ENCODE data around the gene SOD2.

DNA sequence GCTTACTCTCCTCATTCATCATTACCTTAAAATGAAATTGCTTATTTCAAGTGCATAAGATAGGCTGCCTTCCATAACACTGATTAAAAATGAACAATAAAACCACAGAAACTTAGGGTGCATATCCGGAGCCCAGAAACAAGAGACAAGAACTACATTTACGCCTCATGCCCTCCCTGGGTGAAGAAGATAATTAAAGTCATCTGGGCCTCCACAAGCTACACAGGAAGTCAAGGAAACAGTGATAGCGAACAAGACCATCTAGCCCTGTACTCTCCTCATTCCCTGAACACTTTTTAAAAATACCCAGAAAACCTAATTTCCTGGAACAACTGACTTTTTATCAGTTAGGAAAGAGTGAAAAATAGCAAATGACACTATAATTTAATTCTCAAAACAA is 6.3 kb downstream of the SOD2 start:
- no peak for TF ChIP-seq EZH2 (IDR thresholded peaks at IDR 0.05; ENCODE audit: low read length, missing control alignments)
- TF ChIP-seq, protein P1, sequence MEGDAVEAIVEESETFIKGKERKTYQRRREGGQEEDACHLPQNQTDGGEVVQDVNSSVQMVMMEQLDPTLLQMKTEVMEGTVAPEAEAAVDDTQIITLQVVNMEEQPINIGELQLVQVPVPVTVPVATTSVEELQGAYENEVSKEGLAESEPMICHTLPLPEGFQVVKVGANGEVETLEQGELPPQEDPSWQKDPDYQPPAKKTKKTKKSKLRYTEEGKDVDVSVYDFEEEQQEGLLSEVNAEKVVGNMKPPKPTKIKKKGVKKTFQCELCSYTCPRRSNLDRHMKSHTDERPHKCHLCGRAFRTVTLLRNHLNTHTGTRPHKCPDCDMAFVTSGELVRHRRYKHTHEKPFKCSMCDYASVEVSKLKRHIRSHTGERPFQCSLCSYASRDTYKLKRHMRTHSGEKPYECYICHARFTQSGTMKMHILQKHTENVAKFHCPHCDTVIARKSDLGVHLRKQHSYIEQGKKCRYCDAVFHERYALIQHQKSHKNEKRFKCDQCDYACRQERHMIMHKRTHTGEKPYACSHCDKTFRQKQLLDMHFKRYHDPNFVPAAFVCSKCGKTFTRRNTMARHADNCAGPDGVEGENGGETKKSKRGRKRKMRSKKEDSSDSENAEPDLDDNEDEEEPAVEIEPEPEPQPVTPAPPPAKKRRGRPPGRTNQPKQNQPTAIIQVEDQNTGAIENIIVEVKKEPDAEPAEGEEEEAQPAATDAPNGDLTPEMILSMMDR (conservative IDR thresholded peaks at IDR 0.05 in 1 of 2, IDR thresholded peaks at IDR 0.05 in 1 of 2; ENCODE audit: low read depth in 1 of 2, low read length in 2 of 2): no peak
